ENCODE data around the gene SRSF4. TPM values are rescaled to one million over a fixed set of nuclear protein-coding genes. Genes with fewer than 3 reads are reported as not detected.

The SRSF4 gene
- total and polyA plus RNA-seq, 11 donors = 40.4 to 54.6 (median 49.0) TPM

DNA sequence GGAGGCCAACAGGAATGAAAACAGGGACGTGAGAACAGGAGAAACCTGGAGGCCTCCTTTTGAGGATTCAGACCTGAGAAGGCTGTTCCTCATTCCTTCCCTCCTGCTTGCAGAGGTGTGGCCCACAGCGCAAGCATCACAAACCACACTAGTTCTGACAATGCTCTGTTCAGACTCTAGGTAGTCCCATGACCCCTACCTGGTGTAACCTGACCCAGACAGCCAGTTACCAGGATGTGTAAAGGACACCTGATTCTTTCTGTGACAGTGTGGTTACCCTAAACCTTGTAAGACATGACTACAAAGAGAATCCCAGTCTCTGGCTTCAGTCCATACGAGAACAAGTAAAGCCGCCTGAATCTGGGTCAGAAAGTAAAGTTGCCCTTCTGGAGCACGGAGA, 45.8 kb upstream of the SRSF4 start:
- TF ChIP-seq POLR2A (IDR thresholded peaks at IDR 0.05) = no peak
- TF ChIP-seq, protein P1, sequence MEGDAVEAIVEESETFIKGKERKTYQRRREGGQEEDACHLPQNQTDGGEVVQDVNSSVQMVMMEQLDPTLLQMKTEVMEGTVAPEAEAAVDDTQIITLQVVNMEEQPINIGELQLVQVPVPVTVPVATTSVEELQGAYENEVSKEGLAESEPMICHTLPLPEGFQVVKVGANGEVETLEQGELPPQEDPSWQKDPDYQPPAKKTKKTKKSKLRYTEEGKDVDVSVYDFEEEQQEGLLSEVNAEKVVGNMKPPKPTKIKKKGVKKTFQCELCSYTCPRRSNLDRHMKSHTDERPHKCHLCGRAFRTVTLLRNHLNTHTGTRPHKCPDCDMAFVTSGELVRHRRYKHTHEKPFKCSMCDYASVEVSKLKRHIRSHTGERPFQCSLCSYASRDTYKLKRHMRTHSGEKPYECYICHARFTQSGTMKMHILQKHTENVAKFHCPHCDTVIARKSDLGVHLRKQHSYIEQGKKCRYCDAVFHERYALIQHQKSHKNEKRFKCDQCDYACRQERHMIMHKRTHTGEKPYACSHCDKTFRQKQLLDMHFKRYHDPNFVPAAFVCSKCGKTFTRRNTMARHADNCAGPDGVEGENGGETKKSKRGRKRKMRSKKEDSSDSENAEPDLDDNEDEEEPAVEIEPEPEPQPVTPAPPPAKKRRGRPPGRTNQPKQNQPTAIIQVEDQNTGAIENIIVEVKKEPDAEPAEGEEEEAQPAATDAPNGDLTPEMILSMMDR (IDR thresholded peaks at IDR 0.05) = no peak
- intact Hi-C loops (cut with DNase I) = no loop called here
- ATAC-seq (no peak), DNase-seq (no peak)
- peaks cover 0 to 20% (median 13%) of the 10 kb centered on the region in 12 donors for H3K4me1 ChIP-seq
- 90 to 92% (median 91%) methylated on average over 5 of the region's 5 CpGs for WGBS, 4 donors
- no peaks in the 10 kb centered on the region for H3K9me3 ChIP-seq
- H3K27me3 ChIP-seq = no peaks in the 10 kb centered on the region
- H3K4me3 ChIP-seq = no peak overlapping the region
- no peak overlapping the region for H3K27ac ChIP-seq
- peaks cover 0 to 11% (median 2%) of the 10 kb centered on the region in 9 donors for H3K36me3 ChIP-seq

DNA sequence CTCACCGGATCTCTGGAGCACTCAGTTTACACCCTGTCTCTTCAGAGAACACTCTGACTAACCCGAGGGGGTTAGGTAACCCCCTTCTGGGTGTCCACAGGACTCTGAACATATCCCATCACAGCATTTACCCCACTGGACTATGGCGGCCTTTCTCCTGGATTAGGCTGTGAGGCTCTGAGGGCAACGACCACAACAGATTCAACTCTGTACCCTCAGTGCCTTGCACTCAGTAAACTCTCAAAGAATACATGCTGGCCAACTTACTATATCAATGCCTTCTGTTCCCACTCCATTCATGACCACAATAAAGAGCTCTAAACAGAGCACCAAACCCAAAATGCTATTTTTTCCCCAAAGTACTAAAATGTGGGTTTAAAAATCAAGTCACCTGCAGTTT, 43.7 kb upstream of the SRSF4 start:
- Histone ChIP-seq H3K4me1 (peaks cover 0 to 13% (median 9%) of the 10 kb centered on the region in 12 donors), H3K27ac (no peak overlapping the region), H3K27me3 (no peaks in the 10 kb centered on the region), H3K36me3 (peaks cover 0 to 18% (median 7%) of the 10 kb centered on the region in 9 donors), H3K4me3 (no peak overlapping the region), H3K9me3 (no peaks in the 10 kb centered on the region)
- WGBS, 4 donors = 89 to 96% (median 92%) methylated on average over 4 of the region's 4 CpGs
- TF ChIP-seq, protein P1 (IDR thresholded peaks at IDR 0.05) = no peak
- DNase-seq = no peak
- intact Hi-C loops (cut with DNase I) = no loop called here
- ATAC-seq = no peak

- no peak for ATAC-seq
Measured at GRCh38 chr1:29224356-29224837, 42.7 kb upstream of the SRSF4 start.

DNA sequence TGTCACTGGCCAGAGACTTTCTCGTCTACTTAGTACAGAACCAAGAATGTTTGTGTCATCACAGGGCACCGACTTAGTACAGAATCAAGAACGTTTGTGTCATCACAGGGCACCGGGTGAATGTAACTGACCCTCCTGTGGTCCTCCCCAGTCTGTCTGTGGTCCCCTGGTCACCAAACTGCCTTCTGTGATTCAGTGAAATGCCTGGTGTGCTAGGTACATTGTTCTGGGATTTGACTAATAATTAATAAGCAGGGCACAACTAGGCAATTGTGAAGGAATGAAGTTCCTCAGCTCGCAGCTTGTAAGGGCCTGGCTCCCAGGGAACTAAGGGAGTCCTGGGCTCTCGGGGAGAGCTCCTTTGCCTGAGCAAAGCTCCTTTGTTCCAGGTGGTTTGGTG, 41.8 kb upstream of the SRSF4 start:
- ATAC-seq = no peak
- intact Hi-C loops (cut with DNase I) = no loop called here
- no peak overlapping the region for H3K27ac ChIP-seq
- no peaks in the 10 kb centered on the region for H3K4me1 ChIP-seq
- no peak overlapping the region for H3K4me3 ChIP-seq
- no peak for DNase-seq
- no peaks in the 10 kb centered on the region for H3K9me3 ChIP-seq
- TF ChIP-seq, protein P1 (IDR thresholded peaks at IDR 0.05) = no peak
- no peak for TF ChIP-seq POLR2A (IDR thresholded peaks at IDR 0.05)
- H3K27me3 ChIP-seq = no peaks in the 10 kb centered on the region
- H3K36me3 ChIP-seq = peaks cover 0 to 33% (median 7%) of the 10 kb centered on the region in 9 donors
- WGBS, 4 donors = 82 to 92% (median 88%) methylated on average over 6 of the region's 6 CpGs

More at GRCh38 chr1:29224356-29224837, 42.7 kb upstream of the SRSF4 start:
- Histone ChIP-seq H3K9me3 (no peaks in the 10 kb centered on the region), H3K27ac (no peak overlapping the region), H3K27me3 (no peaks in the 10 kb centered on the region), H3K4me3 (no peak overlapping the region), H3K36me3 (peaks cover 0 to 28% (median 7%) of the 10 kb centered on the region in 9 donors), H3K4me1 (peaks cover 0 to 3% (median 0%) of the 10 kb centered on the region in 12 donors)
- intact Hi-C loops (cut with DNase I) = no loop called here
- DNase-seq = no peak
- TF ChIP-seq, protein P1 (IDR thresholded peaks at IDR 0.05) = no peak
- TF ChIP-seq POLR2A (IDR thresholded peaks at IDR 0.05) = no peak
- WGBS, 4 donors = 62 to 72% (median 69%) methylated on average over 5 of the region's 5 CpGs
